Measurements from ENCODE around the gene RNU6-9. TPM values are rescaled to one million over a fixed set of nuclear protein-coding genes. Genes with fewer than 3 reads are reported as not detected.
A peak's percentile ranks its signal among the peaks of the same experiment; 100 is the strongest.

Gene RNU6-9
- total RNA-seq, 1 experiment from 2014 or later = not detected

DNA sequence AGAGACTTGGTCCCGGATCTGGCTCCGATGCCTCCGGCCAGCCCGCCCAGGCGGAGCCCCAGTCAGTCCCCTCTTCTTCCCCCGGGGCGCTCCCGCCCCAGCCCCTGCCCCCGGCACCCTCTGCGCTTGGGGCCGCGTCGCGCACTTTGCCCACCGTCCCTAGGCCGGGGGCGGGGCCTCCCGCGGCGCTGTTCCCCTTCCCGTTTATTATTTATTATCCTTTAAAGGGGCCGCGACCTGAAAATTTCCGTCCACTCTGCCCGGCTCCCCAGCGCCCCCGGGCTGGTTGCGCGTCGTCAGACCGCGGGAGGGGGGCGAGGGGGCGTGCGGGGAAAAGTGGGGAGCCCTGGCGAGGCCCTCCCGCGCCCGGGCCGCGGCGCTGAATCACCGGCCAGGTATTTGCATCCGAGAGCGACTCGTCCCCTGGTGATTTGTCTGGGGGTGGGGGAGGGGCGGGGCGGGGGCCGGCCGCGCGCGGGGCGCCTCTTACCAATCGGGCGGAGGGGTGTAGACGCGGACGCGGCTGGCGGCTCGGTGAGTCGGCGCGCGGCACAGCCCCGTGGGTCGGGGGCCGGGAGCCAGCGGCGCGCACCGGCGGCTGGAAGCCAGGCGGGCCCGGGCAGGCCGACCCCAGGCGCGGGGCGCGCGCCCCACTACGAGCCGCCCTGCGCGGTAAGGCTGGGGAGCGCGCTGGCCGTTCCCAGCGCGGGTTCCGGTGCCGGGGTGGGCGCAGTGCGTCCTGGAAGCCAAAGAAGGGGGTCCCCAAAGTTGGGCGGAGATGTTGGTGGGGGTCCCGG is 32.4 kb downstream of the RNU6-9 start, which contains the start of gene ARID3A:
Gene ARID3A, plus strand, starts transcription at position 510 of the 797 bp plus-strand sequence. CDS start 3,494 bp downstream, outside the sequence.
- in situ Hi-C loops (cut with HindIII; ENCODE audit: low pct_unique_long_range_greater_than_20kb, low sequenced_read_pairs) = no loop called here
- DNase-seq (ENCODE audit: low read depth) = peak; percentile 69

DNA sequence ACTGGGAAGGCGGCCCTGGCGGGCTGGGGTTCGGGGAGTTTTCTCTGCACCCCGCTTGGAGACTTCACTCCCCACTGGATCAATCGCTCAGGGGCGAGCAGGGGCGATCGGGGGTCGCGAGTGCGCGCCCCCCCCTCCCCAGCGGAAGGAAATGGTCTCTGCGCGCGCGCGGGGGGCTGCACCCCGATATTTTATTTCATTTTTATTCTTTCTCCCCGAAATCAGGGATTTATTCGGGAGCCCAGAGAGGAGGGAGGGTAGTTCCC is 33.0 kb downstream of the RNU6-9 start:
- in situ Hi-C loops (cut with HindIII; ENCODE audit: low pct_unique_long_range_greater_than_20kb, low sequenced_read_pairs) = no loop called here
- no peak for DNase-seq (ENCODE audit: low read depth)

DNA sequence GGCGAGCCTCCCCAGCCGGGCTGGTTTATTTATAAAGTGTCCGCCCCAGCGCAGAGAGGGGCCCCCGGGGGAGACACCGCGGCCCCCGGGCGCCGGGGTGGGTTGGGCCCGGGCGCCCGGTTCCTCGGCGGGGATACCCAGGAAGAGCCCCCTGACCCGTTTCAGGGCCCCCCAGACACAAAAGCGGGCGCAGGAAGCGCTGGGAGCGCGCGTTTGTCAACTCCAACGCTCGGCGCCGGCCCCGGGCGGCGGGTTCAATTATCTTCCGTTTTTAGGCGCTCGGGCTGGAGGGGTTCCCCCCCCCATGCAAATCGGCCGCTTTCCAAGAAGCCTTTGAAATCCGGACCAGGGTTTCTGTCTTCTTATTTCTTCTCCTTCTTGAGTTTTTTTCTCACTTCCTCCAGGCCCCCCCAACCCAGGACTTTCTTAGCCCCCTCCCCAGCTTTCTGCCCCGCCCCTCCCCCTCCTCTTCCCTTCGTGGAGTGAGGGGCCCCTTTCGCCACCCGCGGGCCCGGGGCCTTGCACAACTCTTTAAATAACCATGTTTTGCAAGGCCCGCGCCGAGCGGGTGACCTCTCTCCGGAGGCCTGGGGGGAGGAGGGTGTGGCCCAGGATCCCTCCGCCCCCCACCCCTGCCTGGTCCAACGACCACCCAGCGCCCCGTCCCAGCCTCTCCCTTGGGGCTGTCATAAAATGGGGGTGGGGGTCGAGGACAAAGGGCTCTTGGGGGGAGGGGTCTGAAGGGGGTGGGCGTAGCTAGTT is 33.5 kb downstream of the RNU6-9 start:
- in situ Hi-C loops (cut with HindIII; ENCODE audit: low pct_unique_long_range_greater_than_20kb, low sequenced_read_pairs) = no loop called here
- no peak for DNase-seq (ENCODE audit: low read depth)

DNA sequence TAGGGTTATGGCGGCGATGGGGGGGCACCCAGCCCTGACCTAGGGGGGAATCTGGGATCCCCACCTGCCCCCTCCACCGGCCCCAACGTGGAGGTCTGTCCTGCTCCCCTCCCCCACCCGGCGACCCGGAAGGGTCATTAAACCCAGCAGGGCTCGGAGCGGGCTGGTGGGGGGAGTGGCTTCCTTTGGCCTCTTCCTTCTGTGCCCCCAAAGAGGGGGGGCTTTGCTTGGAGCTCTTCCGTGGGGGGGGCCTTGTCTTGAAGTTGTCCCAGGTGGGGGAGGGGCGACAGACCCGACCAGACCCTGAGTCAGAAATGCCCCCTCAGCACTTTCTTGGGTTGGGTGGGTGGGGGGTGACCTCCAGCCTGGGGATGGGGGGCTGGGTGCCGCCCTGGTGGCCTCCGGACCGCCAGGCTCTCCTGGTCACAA is 34.1 kb downstream of the RNU6-9 start:
- in situ Hi-C loops (cut with HindIII; ENCODE audit: low pct_unique_long_range_greater_than_20kb, low sequenced_read_pairs) = no loop called here
- DNase-seq (ENCODE audit: low read depth) = no peak

DNA sequence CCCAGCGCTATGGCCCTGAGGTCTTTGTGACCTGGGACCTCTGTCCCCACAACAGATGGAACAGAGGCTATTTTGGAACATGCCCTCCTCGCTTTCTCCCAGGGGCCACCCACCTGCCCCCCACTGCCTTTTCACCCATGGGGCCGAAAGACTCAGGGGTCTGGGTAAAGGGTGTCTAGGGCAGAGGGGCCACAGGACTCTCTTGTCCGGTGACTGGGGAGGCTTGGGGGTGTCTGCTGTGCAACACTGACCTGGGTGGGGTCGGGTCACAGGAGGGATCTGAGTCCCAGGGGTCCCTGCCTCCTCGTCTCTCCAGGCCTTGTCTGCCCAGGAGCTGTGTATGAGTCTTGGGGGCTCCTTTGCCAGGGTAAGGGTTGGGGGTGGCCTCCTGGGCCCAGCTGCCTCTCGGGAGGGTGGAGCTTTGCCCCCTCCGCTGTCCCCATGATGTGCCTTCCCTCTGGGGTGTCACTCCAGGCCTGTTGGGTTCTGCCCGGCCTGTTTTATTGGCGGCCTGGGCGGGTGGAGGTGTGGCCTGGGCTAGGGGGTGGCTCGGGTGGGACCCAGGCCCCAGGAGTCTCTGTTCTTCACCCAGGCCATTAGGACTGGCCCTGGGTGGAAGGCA is 34.6 kb downstream of the RNU6-9 start:
- in situ Hi-C loops (cut with HindIII; ENCODE audit: low pct_unique_long_range_greater_than_20kb, low sequenced_read_pairs) = no loop called here
- DNase-seq (ENCODE audit: low read depth) = no peak

DNA sequence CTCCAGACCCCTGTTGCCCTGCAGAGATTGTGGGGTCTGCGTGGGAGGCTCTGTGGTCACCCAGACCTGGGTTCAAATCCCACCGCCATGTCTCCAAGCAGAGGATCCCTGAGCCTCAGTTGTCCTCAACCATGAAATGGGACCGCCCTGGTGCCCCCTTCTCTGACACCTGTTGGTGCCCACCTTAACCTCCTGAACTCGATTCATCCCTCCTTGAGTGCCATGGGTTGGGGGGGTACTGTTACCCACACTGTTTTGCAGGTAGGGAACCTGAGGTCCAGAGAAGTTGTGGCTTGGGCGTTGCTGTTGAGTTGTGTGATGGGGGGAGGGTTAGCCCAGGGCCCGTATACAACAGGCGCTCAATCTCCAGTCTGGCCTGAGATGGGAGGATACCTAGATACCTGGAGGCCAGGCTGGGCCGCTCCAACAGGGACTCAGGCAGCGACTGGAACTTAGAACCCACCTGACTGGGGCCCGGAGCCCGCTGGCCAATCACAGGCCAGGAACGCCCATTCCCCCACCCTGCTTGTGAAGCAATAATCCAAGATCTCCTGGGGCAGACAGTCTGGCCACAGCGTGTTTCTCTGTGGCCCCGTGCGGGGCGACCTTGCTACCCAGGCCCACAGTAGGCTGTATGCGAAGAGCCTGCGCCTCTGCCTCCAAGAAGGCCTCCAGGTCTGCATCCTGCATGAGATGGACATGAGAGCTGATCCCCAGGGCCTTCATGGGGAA is 35.4 kb downstream of the RNU6-9 start:
- in situ Hi-C loops (cut with HindIII; ENCODE audit: low pct_unique_long_range_greater_than_20kb, low sequenced_read_pairs) = no loop called here
- no peak for DNase-seq (ENCODE audit: low read depth)

DNA sequence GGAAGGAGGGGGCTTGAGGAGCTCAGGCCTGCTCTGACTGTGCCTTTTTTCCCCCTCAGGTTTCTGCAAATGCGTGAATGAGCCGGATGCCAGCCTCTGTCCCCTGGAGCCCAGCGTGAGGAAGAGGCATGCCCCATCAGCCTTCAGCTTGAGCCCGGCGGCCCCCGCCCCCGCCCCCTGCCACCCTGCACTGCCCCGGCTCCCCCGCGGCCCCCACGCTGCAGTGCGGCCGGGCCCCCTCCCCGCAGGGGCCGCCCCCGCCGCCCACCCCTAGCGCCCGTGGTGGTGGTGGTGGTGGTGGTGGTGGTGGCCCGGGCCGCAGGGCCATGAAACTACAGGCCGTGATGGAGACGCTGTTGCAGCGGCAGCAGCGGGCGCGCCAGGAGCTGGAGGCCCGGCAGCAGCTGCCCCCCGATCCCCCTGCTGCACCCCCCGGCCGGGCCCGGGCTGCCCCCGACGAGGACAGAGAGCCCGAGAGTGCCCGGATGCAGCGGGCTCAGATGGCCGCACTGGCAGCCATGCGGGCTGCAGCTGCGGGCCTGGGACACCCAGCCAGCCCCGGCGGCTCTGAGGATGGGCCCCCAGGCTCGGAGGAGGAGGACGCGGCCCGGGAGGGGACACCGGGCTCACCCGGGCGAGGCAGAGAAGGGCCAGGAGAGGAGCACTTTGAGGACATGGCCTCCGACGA is 36.1 kb downstream of the RNU6-9 start:
- DNase-seq (ENCODE audit: low read depth) = no peak
- in situ Hi-C loops (cut with HindIII; ENCODE audit: low pct_unique_long_range_greater_than_20kb, low sequenced_read_pairs) = no loop called here

DNA sequence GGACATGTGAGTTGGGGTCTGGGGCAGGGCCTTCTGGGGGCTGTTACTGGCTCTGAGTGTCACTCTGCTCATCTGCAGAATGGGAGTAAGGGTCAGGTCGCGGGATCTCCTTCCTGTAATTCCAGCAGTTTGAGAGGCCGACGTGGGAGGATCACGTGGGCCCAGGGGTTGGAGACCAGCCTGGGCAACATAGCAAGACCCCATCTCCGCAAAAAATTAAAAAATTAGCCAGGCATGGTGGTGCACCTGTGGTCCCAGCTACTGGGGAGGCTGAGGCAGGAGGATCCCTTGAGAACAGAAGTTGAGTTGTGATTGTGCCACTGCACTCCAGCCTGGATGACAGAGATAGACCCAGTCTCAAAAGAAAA is 36.6 kb downstream of the RNU6-9 start:
- in situ Hi-C loops (cut with HindIII; ENCODE audit: low pct_unique_long_range_greater_than_20kb, low sequenced_read_pairs) = no loop called here
- DNase-seq (ENCODE audit: low read depth) = no peak

DNA sequence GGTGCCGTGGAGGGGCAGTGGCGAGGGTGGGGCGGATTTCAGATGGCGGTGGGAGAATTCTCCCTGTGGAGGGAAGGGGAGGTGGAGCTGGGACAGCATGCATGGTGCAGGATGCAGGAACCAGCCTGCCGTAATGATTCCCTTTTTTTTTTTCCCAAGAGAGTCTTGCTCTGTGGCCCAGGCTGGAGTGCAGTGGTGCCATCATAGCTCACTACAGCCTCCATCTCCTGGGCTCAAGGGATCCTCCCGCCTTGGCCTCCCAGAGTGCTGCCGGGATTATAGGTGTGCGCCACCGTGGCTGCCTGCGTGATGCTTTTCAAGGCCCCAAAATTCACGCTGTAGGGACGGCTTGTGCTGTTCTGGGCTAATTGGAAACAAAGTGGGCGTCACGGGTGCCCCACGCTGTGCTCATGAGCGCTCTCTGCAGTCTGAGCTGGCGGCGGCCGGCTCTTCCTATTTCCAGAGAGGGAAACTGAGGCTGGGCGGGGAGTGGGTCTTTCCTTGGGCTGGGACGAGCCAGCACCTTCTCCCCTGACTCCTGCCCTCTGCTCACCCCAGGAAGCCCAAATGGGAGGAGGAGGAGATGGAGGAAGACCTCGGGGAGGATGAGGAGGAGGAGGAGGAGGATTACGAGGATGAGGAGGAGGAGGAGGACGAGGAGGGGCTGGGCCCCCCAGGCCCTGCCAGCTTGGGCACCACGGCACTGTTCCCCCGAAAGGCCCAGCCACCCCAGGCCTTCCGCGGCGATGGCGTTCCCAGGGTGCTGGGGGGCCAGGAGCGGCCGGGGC is 38.8 kb downstream of the RNU6-9 start:
- no peak for DNase-seq (ENCODE audit: low read depth)
- in situ Hi-C loops (cut with HindIII; ENCODE audit: low pct_unique_long_range_greater_than_20kb, low sequenced_read_pairs) = no loop called here

DNA sequence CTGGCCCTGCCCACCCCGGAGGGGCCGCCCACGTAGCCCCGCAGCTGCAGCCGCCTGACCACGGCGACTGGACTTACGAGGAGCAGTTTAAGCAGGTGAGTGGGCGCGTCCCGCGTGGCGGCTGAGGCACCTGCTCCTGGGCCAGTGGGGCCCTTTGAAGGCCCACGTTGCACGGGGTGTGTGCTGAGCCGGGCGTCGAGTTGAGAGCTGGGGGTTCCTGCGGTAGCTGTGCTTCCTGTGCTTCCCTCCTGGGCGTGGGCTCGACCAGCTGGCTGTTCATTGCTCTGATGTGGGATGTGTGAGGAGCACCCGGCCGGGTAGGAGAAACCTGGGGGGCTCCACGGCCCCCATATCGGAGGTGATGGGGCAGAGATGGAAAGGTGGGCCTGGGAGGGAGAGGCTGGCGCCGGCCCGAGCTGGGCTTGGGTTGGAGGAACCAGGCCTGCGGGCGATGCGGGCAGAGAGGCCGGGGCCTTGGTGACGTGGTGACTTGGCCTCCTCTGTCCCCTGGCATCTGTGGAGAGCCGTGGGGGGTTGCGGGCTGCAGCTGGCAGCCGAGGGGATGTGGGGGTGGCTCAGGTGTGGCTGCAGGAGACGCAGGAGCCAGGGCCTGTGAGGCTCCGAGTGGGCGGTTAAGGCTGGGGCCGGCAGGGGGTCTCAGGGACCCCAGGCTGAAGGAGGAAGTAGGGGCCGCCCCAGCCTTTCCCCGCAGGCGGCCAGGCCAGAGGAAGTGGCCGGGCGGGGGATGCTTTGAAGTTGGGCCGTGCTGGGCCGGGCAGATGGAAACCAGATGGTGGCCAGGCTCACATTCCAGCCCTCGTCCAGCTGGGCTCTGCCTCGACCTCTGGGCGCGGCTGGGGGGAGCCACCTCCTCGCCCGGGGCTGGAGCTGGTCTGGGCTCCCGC is 39.6 kb downstream of the RNU6-9 start:
- DNase-seq (ENCODE audit: low read depth) = no peak
- in situ Hi-C loops (cut with HindIII; ENCODE audit: low pct_unique_long_range_greater_than_20kb, low sequenced_read_pairs) = no loop called here

DNA sequence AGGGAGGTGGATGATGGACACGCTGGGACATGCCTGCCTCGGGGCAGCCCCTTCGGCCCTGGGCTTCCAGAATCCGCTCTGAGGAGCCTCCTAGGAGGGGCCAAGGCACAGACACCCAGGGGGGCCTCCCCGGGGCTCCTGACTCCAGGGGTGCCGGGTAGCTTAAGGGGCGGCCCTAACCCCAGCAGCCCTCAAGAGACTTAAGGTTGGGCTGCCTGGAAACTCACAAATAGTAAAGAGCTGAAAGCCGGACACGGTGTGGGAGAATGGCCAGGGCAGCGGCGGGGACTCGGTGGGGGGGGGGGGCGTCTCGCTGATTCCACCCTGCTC is 40.2 kb downstream of the RNU6-9 start:
- in situ Hi-C loops (cut with HindIII; ENCODE audit: low pct_unique_long_range_greater_than_20kb, low sequenced_read_pairs) = no loop called here
- no peak for DNase-seq (ENCODE audit: low read depth)

DNA sequence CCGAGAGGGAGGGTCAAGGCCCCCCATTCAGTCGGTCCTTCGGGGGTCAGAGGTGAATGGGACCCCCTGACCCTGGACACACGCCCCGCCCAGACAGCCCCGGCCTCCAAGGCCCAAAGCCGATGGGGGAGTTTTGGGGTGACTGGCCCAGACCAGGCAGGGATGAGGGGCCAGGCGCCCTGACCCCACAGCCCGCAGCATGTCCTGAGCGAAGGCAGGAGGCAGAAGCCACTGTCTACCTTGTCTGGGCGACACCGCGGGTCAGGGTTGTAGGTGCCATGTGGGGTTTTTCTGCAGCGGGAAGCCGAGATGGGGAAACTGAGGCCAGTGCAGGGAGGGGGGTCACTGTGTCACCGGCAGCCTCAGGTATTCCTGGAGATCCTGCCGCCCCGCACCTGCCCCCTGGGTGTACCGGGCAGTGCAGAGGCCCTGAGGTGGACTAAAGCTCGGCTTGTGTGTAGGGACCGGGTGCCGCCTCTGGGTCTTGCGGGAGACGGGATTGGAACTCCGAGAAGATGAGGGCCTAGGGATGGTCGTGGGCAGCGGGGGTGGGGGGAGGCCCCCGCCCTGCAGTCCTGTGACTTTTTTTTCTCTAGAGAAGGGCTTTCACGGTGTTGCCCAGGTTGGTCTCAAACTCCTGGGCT is 41.0 kb downstream of the RNU6-9 start:
- no peak for DNase-seq (ENCODE audit: low read depth)
- in situ Hi-C loops (cut with HindIII; ENCODE audit: low pct_unique_long_range_greater_than_20kb, low sequenced_read_pairs) = no loop called here

DNA sequence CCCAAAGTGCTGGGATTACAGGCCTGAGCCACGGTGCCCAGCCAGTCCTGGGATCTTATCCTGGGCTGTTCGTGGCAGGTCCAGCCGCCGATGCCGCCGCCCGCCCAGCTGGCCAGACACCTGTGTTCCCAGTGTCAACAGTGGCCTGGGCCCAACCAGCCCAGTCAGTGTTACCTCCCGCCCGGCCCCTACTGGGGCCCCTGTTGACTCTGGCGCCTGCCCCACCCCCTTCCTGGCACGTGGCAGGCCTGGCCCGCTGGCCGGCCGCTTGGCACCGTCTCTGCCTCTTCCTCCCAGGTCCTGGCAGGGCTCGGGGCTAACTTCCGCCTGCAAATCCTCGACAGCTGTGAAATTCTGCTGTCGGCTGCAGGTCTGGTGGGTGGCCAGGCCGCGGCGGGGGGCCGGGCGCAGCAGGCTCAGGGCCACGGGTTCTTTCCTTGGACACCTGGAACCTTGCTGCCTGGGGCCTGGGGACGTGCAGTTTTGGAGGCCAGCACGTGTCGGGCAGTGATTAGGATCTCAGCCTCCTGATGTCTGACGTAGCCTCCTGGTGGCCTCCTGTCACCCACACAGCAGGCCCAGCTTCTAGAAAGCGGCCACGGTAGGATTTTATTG is 41.7 kb downstream of the RNU6-9 start:
- no peak for DNase-seq (ENCODE audit: low read depth)
- in situ Hi-C loops (cut with HindIII; ENCODE audit: low pct_unique_long_range_greater_than_20kb, low sequenced_read_pairs) = no loop called here

DNA sequence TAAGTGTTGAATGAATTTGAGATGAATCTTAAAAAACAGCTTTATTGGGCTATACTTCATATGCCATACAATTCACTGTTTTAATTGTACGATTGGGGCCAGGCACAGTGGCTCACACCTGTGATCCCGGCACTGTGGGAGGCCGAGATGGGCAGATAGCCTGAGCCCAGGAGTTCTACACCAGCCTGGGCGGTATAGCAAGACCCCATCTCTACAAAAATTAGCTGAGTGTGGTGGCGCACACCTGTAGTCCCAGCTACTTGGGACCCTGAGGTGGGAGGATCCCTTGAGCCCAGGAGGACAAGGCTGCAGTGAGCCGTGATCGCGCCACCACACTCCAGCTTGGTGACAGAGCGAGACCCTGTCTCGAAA is 42.9 kb downstream of the RNU6-9 start:
- in situ Hi-C loops (cut with HindIII; ENCODE audit: low pct_unique_long_range_greater_than_20kb, low sequenced_read_pairs) = no loop called here
- DNase-seq (ENCODE audit: low read depth) = no peak

DNA sequence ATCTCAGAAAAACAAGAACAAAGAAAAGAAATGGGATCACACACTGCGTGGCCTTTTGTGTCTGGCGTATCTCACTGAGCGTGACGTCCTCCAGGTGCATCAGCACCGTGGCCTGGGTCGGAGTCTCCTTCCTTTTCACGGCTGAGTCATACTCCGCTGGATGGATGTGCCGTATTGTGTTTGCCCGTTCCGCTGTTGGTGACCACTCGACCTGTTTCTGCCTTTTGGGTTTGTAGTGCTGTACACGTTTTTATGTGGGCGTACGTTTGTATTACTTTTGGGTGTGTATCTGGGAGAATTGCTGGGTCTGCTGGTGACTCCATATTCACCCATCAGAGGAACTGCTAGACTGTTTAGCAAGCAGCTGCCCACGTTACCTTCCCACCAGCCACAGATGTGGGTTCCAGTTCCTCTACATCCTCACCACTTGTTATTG is 44.0 kb downstream of the RNU6-9 start:
- no peak for DNase-seq (ENCODE audit: low read depth)
- in situ Hi-C loops (cut with HindIII; ENCODE audit: low pct_unique_long_range_greater_than_20kb, low sequenced_read_pairs) = no loop called here
